ENCODE results near the gene ARHGAP33.
A peak's percentile ranks its signal among the peaks of the same experiment; 100 is the strongest.

Gene ARHGAP33

DNA sequence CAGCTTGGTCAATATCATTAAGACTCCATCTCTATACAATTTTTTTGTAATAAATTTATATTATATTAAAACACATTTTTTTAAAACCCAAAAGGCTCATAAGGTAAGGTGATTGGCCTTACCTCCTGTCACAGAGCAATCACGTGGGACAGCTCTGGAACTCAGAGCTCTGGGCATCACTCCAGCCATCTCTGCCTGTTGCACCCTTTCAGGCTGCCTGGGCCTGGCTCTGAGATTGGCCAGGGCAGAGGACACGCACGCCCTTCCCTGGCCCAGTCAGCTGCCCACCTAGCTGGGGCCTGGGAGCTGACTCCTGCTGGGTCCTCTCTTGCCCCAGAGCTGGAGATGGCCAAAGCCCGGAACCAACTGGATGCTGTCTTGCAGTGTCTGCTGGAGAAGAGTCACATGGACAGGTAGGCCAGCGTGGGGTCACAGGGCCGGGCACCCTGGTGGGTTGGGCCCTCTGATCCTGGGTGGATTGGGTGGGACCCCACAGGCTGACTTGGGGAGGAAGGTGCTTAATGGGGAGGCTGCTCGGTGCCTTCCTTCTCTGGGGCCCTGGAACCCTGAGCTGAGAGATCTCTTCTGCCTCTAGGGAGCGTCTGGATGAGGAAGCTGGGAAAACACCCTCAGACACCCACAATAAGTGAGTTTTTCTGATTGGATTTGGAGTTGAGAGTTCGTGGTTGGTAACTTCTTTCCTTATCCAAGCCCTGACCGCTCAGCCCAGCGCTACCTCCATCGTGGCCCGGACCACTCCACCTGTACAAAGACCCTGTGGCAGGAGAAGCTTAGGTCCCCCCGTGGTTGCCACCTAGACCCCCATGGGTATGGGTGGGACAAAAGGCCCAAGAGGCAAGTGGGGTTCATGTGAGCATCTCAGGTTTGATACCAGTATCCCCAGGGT lies 23.3 kb upstream of the ARHGAP33 start:
- peak overlapping the region; percentile 100 for H3K27ac ChIP-seq (ENCODE audit: low read length)
- H3K9ac ChIP-seq (ENCODE audit: low read length in 2 of 2), result no peak overlapping the region
- no peaks in the 10 kb centered on the region for H3K9me3 ChIP-seq (ENCODE audit: control insufficient read depth in 2 of 2, low read length in 2 of 2)
- H3K27me3 ChIP-seq (ENCODE audit: control insufficient read depth in 1 of 2, insufficient read depth in 2 of 2, low read length in 2 of 2), result no peaks in the 10 kb centered on the region
- no peak overlapping the region for H3K4me3 ChIP-seq (ENCODE audit: low read length in 2 of 2)
- peaks cover 51% of the 10 kb centered on the region for H3K4me1 ChIP-seq (ENCODE audit: control insufficient read depth, insufficient read depth, low read length)
- peaks cover 14 to 21% of the 10 kb centered on the region in 2 donors for H3K36me3 ChIP-seq (ENCODE audit: control insufficient read depth in 2 of 2, insufficient read depth in 2 of 2, low read length in 2 of 2)

DNA sequence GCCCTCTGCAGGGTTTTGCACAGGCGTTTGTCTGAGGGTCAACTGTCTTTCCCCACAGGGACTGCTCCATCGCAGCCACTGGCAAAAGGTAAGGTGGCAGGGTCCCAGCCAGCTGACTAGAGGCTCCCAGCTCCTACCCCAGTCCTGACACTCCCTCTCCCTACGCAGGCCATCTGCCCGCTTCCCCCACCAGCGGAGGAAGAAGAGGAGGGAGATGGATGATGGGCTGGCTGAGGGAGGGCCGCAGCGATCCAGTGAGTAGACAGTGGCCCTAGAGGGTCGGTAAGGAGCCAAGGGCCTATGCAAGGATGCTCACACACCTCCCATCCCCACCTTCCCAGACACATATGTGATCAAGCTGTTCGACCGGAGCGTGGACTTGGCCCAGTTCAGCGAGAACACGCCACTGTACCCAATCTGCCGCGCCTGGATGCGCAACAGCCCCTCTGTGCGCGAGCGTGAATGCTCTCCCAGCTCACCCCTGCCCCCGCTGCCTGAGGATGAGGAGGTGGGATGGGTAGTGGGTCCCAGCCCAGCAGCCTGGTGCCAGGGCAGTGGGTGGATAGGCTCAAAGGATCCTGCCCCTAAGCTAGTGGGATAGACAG lies 22.5 kb upstream of the ARHGAP33 start:
- Histone ChIP-seq H3K36me3 (ENCODE audit: control insufficient read depth in 2 of 2, insufficient read depth in 2 of 2, low read length in 2 of 2) (peaks cover 14 to 21% of the 10 kb centered on the region in 2 donors), H3K4me1 (ENCODE audit: control insufficient read depth, insufficient read depth, low read length) (peaks cover 55% of the 10 kb centered on the region), H3K4me3 (ENCODE audit: low read length in 2 of 2) (no peak overlapping the region), H3K9ac (ENCODE audit: low read length in 2 of 2) (no peak overlapping the region), H3K27me3 (ENCODE audit: control insufficient read depth in 1 of 2, insufficient read depth in 2 of 2, low read length in 2 of 2) (no peaks in the 10 kb centered on the region), H3K9me3 (ENCODE audit: control insufficient read depth in 2 of 2, low read length in 2 of 2) (no peaks in the 10 kb centered on the region), H3K27ac (ENCODE audit: low read length) (peak overlapping the region; percentile 100)

DNA sequence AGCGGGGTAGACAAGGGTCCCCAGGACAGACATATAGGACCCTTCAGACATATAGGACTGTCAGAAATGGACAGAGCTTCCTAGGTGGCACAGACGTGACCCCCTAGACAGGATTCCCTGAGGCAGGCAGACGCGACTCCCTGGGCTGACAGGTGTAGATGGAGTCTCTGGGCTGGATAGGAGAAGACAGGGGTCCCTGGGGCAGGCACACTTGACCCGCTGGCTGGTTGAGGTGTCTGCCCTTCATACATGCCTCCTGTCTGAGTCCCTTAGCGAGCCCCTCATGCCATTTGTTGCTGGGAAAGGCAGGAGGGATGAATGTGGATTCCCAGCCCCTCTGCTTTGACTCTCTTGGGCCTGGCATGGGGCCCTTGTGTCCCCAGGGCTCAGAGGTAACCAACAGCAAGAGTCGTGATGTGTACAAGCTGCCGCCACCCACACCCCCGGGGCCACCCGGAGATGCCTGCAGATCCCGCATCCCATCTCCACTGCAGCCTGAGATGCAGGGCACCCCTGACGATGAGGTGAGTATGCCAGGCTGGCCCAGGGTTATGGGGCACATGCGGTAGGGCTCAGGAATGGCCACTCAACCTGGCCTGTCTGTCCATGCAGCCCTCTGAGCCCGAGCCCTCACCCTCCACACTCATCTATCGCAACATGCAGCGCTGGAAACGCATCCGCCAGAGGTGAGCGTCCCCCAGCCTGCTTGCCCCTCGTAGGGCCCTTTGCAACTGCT lies 21.6 kb upstream of the ARHGAP33 start:
- Histone ChIP-seq H3K9ac (ENCODE audit: low read length in 2 of 2) (peak overlapping the region; percentile 13 to 15), H3K27me3 (ENCODE audit: control insufficient read depth in 1 of 2, insufficient read depth in 2 of 2, low read length in 2 of 2) (no peaks in the 10 kb centered on the region), H3K4me1 (ENCODE audit: control insufficient read depth, insufficient read depth, low read length) (peaks cover 51% of the 10 kb centered on the region), H3K27ac (ENCODE audit: low read length) (peak overlapping the region; percentile 100), H3K9me3 (ENCODE audit: control insufficient read depth in 2 of 2, low read length in 2 of 2) (no peaks in the 10 kb centered on the region), H3K4me3 (ENCODE audit: low read length in 2 of 2) (no peak overlapping the region), H3K36me3 (ENCODE audit: control insufficient read depth in 2 of 2, insufficient read depth in 2 of 2, low read length in 2 of 2) (peaks cover 14 to 21% of the 10 kb centered on the region in 2 donors)

DNA sequence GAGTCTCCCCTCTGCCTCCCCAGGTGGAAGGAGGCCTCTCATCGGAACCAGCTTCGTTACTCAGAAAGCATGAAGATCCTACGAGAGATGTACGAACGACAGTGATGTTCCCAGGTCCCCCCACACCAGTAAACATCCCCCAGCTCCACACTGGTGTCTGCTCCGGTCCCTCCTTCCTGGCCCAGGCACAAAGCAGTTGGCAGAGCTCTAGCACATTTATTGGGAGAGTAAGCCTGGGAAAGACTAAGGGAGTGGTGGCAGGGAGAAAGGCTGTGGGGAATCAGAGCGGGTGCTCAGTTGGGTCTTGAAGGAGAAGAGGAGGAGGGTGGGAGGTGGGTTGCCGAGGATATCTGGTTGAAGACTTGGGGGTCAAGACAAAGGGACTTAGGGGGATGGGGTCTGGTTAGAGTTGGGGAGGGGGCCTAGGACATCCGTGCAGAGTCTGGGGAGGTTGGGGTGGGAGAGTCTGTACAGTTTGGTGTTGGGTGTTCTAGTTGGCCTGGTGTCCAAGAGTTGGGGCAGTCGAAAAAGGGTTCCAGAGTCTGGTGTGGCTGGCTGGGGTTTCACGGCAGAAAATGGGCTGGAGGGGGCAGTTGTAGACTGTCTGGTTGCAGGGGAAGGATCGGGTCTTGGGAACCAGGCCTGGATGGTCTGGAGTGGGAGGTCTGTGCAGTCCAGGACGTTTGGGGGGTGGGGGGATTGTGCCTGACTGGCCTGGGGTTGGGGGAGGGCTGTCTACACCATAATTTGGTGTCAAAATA lies 20.8 kb upstream of the ARHGAP33 start:
- H3K9me3 ChIP-seq (ENCODE audit: control insufficient read depth in 2 of 2, low read length in 2 of 2), result no peaks in the 10 kb centered on the region
- H3K4me1 ChIP-seq (ENCODE audit: control insufficient read depth, insufficient read depth, low read length), result peaks cover 54% of the 10 kb centered on the region
- H3K9ac ChIP-seq (ENCODE audit: low read length in 2 of 2), result peak overlapping the region; percentile 49 to 80
- peak overlapping the region; percentile 100 for H3K27ac ChIP-seq (ENCODE audit: low read length)
- H3K4me3 ChIP-seq (ENCODE audit: low read length in 2 of 2), result peak overlapping the region; percentile 66 to 99
- H3K36me3 ChIP-seq (ENCODE audit: control insufficient read depth in 2 of 2, insufficient read depth in 2 of 2, low read length in 2 of 2), result peaks cover 14 to 21% of the 10 kb centered on the region in 2 donors
- H3K27me3 ChIP-seq (ENCODE audit: control insufficient read depth in 1 of 2, insufficient read depth in 2 of 2, low read length in 2 of 2), result no peaks in the 10 kb centered on the region

DNA sequence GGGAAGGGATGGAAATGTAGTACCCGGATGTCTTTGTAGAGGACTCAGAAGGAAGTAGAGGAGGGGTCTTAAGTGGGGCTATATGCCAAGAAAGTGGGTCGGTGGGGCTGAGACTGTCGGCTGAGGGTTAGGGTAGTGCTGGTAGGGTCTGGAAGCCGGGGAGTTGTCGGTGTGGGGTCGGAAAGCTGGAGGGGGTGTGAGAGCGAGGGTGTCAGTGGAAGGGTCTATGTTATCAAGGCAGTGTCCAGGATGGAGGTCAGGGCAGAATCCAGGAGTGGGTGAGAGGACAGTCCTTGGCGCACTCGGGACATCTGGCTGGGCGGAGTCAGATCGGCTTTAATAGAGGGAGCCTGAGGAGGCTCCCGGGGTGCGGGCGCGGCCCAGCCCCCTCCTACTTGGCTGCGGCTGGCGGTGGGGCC lies 20.2 kb upstream of the ARHGAP33 start:
- Histone ChIP-seq H3K4me1 (ENCODE audit: control insufficient read depth, insufficient read depth, low read length) (peaks cover 52% of the 10 kb centered on the region), H3K9ac (ENCODE audit: low read length in 2 of 2) (peak overlapping the region; percentile 49 to 80), H3K36me3 (ENCODE audit: control insufficient read depth in 2 of 2, insufficient read depth in 2 of 2, low read length in 2 of 2) (peaks cover 14 to 21% of the 10 kb centered on the region in 2 donors), H3K4me3 (ENCODE audit: low read length in 2 of 2) (peak overlapping the region; percentile 66 to 99), H3K27ac (ENCODE audit: low read length) (peak overlapping the region; percentile 100), H3K27me3 (ENCODE audit: control insufficient read depth in 1 of 2, insufficient read depth in 2 of 2, low read length in 2 of 2) (no peaks in the 10 kb centered on the region), H3K9me3 (ENCODE audit: control insufficient read depth in 2 of 2, low read length in 2 of 2) (no peaks in the 10 kb centered on the region)

DNA sequence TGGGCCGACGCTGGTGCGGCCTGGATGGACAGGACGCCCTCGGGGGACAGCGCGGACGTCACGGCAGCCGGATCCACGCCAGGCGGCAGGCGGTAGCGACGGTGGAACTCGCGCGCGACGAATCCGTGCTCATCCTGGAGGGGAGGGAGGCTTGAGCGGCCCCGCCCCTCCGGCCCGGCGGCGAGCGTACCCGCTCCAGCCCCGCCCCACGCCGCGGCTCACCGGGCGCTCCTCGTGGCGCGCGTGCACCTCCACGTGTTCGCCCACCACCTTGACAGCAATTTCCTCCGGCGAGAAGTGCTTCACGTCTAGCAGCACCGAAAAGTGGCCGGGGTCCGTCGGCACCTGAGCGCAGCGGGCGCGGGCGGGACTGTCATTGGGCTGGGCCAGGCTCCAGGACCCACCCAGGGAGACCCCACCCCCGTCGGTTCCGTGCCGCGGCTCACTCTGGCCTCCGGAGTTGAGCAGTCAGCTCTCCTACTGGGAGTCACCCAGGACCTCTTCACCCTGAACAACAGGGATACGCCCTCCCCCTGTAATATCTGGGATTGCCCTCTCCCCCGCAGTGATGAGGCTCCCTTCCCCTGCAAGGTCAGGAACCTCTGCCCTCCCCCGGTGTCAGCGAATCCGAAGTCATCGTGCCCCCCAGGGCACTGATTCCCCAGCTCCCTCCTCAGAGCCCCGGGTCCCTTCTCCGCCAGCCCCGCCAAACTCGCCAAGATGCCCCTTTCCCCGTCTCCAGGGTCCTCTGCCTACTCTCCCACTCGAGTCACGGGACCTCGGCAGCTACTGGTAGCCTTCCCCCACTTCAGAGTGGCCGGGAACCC lies 19.6 kb upstream of the ARHGAP33 start:
- H3K4me1 ChIP-seq (ENCODE audit: control insufficient read depth, insufficient read depth, low read length), result peaks cover 49% of the 10 kb centered on the region
- peak overlapping the region; percentile 87 to 99 for H3K4me3 ChIP-seq (ENCODE audit: low read length in 2 of 2)
- H3K9me3 ChIP-seq (ENCODE audit: control insufficient read depth in 2 of 2, low read length in 2 of 2), result no peaks in the 10 kb centered on the region
- H3K27me3 ChIP-seq (ENCODE audit: control insufficient read depth in 1 of 2, insufficient read depth in 2 of 2, low read length in 2 of 2), result no peaks in the 10 kb centered on the region
- H3K9ac ChIP-seq (ENCODE audit: low read length in 2 of 2), result peak overlapping the region; percentile 99 to 100
- peaks cover 12 to 21% of the 10 kb centered on the region in 2 donors for H3K36me3 ChIP-seq (ENCODE audit: control insufficient read depth in 2 of 2, insufficient read depth in 2 of 2, low read length in 2 of 2)
- H3K27ac ChIP-seq (ENCODE audit: low read length), result peak overlapping the region; percentile 100

DNA sequence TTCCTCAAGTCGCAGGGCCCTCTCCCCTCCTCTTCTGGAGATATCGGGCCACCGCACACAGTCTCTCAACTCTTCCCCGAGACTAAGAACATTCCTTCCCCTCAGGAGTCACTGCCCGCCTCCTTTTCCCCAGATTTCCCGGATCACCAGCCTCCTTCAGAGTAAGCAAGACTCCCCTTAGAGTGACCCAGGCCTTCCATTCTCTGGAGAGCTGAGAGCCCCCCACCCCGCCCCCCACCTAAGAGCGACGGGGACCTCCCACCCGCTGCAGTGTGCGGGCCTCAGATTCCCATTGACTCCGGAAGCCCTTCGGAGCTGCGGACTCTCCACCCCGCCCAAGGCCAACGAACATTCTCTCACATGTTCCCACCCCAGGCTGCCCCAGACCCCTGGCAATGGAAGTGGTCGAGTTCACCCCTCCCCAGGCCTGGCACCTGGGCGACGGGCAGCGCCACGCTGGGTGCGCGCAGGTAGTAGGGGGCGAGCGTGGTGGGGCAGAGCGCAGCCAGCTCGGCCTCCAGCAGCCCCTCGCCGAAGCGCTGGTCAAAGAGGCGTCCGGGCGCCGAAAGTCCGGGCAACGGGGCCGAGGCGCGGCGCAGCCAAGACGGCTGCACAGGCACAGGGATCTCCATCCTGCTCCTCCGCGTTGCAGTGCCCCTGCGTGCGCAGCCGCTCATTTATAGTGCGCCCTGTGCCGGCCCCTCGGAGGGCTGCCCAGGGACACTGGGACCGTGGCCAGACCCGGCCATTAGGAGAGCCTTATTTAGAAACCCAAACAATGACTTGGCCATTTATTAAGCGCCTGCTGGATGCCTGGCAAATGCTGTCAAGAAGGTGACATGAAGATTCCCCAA lies 18.8 kb upstream of the ARHGAP33 start, which contains the start of gene HSPB6:
Gene HSPB6, minus strand, starts transcription at position 653 of the 854 bp plus-strand sequence. Its CDS starts 21 bp downstream, at position 632.
- Histone ChIP-seq H3K9ac (ENCODE audit: low read length in 2 of 2) (peak within 1 kb of the TSS; percentile 99 to 100), H3K27me3 (ENCODE audit: control insufficient read depth in 1 of 2, insufficient read depth in 2 of 2, low read length in 2 of 2) (no peaks in the 10 kb centered on the region), H3K4me1 (ENCODE audit: control insufficient read depth, insufficient read depth, low read length) (peaks cover 49% of the 10 kb centered on the region), H3K4me3 (ENCODE audit: low read length in 2 of 2) (peak within 1 kb of the TSS; percentile 87 to 99), H3K27ac (ENCODE audit: low read length) (peak within 1 kb of the TSS; percentile 100), H3K9me3 (ENCODE audit: control insufficient read depth in 2 of 2, low read length in 2 of 2) (no peaks in the 10 kb centered on the region), H3K36me3 (ENCODE audit: control insufficient read depth in 2 of 2, insufficient read depth in 2 of 2, low read length in 2 of 2) (peaks cover 15 to 21% of the 10 kb centered on the region in 2 donors)

DNA sequence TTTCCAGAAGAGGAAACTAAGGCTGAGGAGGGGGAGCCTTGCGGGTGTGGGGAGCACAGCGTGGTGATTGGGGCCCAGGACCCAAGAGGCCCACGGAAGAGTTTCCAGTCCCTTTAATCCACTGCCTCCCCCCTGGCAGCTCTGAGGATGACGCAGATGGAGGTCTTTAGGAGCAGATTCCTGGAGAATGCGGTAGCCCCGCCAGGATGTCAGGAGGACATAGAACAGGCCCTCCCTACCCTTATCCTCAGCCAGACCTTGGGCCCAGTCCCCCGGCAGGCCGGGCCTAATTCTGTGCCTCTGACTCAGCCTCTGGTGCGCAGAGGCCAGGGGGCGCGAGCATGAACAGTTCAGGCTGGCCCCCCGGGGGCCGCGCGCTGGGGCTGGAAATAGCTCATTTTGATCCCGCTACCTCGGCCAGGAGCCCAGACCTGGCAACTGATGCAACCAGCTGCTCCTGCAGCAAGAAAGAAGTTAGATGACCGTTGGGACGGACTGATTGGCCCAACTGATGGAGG lies 18.1 kb upstream of the ARHGAP33 start:
- peaks cover 21 to 24% of the 10 kb centered on the region in 2 donors for H3K36me3 ChIP-seq (ENCODE audit: control insufficient read depth in 2 of 2, insufficient read depth in 2 of 2, low read length in 2 of 2)
- peak overlapping the region; percentile 100 for H3K27ac ChIP-seq (ENCODE audit: low read length)
- H3K4me3 ChIP-seq (ENCODE audit: low read length in 2 of 2), result peak overlapping the region; percentile 87 to 99
- peaks cover 44% of the 10 kb centered on the region for H3K4me1 ChIP-seq (ENCODE audit: control insufficient read depth, insufficient read depth, low read length)
- H3K9ac ChIP-seq (ENCODE audit: low read length in 2 of 2), result peak overlapping the region; percentile 99 to 100
- no peaks in the 10 kb centered on the region for H3K27me3 ChIP-seq (ENCODE audit: control insufficient read depth in 1 of 2, insufficient read depth in 2 of 2, low read length in 2 of 2)
- H3K9me3 ChIP-seq (ENCODE audit: control insufficient read depth in 2 of 2, low read length in 2 of 2), result no peaks in the 10 kb centered on the region
